ENCODE results near the gene HMGXB4. TPM values are rescaled to one million over a fixed set of nuclear protein-coding genes. Genes with fewer than 3 reads are reported as not detected.

The HMGXB4 gene
- polyA plus RNA-seq, 4 donors, result 7.0 to 17.0 (median 8.9) TPM

GRCh38 chr22:35307892-35308291 lies 50.6 kb downstream of the HMGXB4 start:
- FAIRE-seq (no peak), DNase-seq (no peak)
- Histone ChIP-seq H3K27ac (ENCODE audit: low read depth in 1 of 3, low read length in 2 of 3) (no peak overlapping the region), H3K9me3 (ENCODE audit: control insufficient read depth in 2 of 2, insufficient read depth in 1 of 2, low read depth in 1 of 2, low read length in 1 of 2) (peaks cover 0 to 6% of the 10 kb centered on the region in 2 donors), H3K4me1 (ENCODE audit: control insufficient read depth in 3 of 3, insufficient read depth in 2 of 3, low read depth in 1 of 3, low read length in 2 of 3) (peaks cover 10 to 23% (median 11%) of the 10 kb centered on the region in 3 donors), H3K27me3 (ENCODE audit: control insufficient read depth in 3 of 3, insufficient read depth in 3 of 3, low read length in 3 of 3) (no peaks in the 10 kb centered on the region), H3K36me3 (ENCODE audit: control insufficient read depth in 3 of 3, insufficient read depth in 2 of 3, low read depth in 1 of 3, low read length in 3 of 3) (peaks cover 0 to 43% (median 2%) of the 10 kb centered on the region in 3 donors), H3K4me3 (ENCODE audit: low read depth in 1 of 3, low read length in 3 of 3) (no peak overlapping the region)
- 90 to 93% (median 91%) methylated on average over 7 of the region's 7 CpGs for WGBS, 3 donors

GRCh38 chr22:35308480-35309021 lies 51.3 kb downstream of the HMGXB4 start:
- FAIRE-seq (no peak), DNase-seq (no peak)
- Histone ChIP-seq H3K27me3 (ENCODE audit: control insufficient read depth in 3 of 3, insufficient read depth in 3 of 3, low read length in 3 of 3) (no peaks in the 10 kb centered on the region), H3K36me3 (ENCODE audit: control insufficient read depth in 3 of 3, insufficient read depth in 2 of 3, low read depth in 1 of 3, low read length in 3 of 3) (peaks cover 0 to 45% (median 2%) of the 10 kb centered on the region in 3 donors), H3K9me3 (ENCODE audit: control insufficient read depth in 2 of 2, insufficient read depth in 1 of 2, low read depth in 1 of 2, low read length in 1 of 2) (peaks cover 0 to 6% of the 10 kb centered on the region in 2 donors), H3K4me1 (ENCODE audit: control insufficient read depth in 3 of 3, insufficient read depth in 2 of 3, low read depth in 1 of 3, low read length in 2 of 3) (peaks cover 11 to 29% (median 13%) of the 10 kb centered on the region in 3 donors), H3K4me3 (ENCODE audit: low read depth in 1 of 3, low read length in 3 of 3) (no peak overlapping the region), H3K27ac (ENCODE audit: low read depth in 1 of 3, low read length in 2 of 3) (no peak overlapping the region)
- WGBS, 3 donors, result 64 to 89% (median 74%) methylated on average over 6 of the region's 6 CpGs

GRCh38 chr22:35310556-35311550 lies 53.6 kb downstream of the HMGXB4 start:
- Histone ChIP-seq H3K9me3 (ENCODE audit: control insufficient read depth in 2 of 2, insufficient read depth in 1 of 2, low read depth in 1 of 2, low read length in 1 of 2) (peaks cover 0 to 6% of the 10 kb centered on the region in 2 donors), H3K4me3 (ENCODE audit: low read depth in 1 of 3, low read length in 3 of 3) (peak overlapping the region in 1 of 3 donors; percentile 4), H3K27ac (ENCODE audit: low read depth in 1 of 3, low read length in 2 of 3) (peak overlapping the region; percentile 71 to 89 (median 83)), H3K27me3 (ENCODE audit: control insufficient read depth in 3 of 3, insufficient read depth in 3 of 3, low read length in 3 of 3) (no peaks in the 10 kb centered on the region), H3K36me3 (ENCODE audit: control insufficient read depth in 3 of 3, insufficient read depth in 2 of 3, low read depth in 1 of 3, low read length in 3 of 3) (peaks cover 0 to 49% (median 0%) of the 10 kb centered on the region in 3 donors), H3K4me1 (ENCODE audit: control insufficient read depth in 3 of 3, insufficient read depth in 2 of 3, low read depth in 1 of 3, low read length in 2 of 3) (peaks cover 11 to 41% (median 13%) of the 10 kb centered on the region in 3 donors)
- DNase-seq (peak; percentile 78 to 84), FAIRE-seq (no peak)
- whole genome bisulfite sequencing, 3 donors, result 53 to 68% (median 61%) methylated on average over 18 of the region's 18 CpGs

GRCh38 chr22:35311551-35311999 lies 54.3 kb downstream of the HMGXB4 start:
- Histone ChIP-seq H3K27me3 (ENCODE audit: control insufficient read depth in 3 of 3, insufficient read depth in 3 of 3, low read length in 3 of 3) (no peaks in the 10 kb centered on the region), H3K4me1 (ENCODE audit: control insufficient read depth in 3 of 3, insufficient read depth in 2 of 3, low read depth in 1 of 3, low read length in 2 of 3) (peaks cover 9 to 41% (median 9%) of the 10 kb centered on the region in 3 donors), H3K9me3 (ENCODE audit: control insufficient read depth in 2 of 2, insufficient read depth in 1 of 2, low read depth in 1 of 2, low read length in 1 of 2) (peaks cover 0 to 6% of the 10 kb centered on the region in 2 donors), H3K36me3 (ENCODE audit: control insufficient read depth in 3 of 3, insufficient read depth in 2 of 3, low read depth in 1 of 3, low read length in 3 of 3) (peaks cover 0 to 47% (median 0%) of the 10 kb centered on the region in 3 donors), H3K27ac (ENCODE audit: low read depth in 1 of 3, low read length in 2 of 3) (peak overlapping the region; percentile 71 to 89 (median 83)), H3K4me3 (ENCODE audit: low read depth in 1 of 3, low read length in 3 of 3) (peak overlapping the region in 1 of 3 donors; percentile 4)
- no peak for FAIRE-seq
- no peak for DNase-seq
- 77 to 89% (median 88%) methylated on average over 8 of the region's 8 CpGs for WGBS, 3 donors

- peak; percentile 91 to 99 for DNase-seq
- WGBS, 3 donors, result 37 to 63% (median 51%) methylated on average over 13 of the region's 13 CpGs
- Histone ChIP-seq H3K4me1 (ENCODE audit: control insufficient read depth in 3 of 3, insufficient read depth in 2 of 3, low read depth in 1 of 3, low read length in 2 of 3) (peaks cover 6 to 41% (median 6%) of the 10 kb centered on the region in 3 donors), H3K9me3 (ENCODE audit: control insufficient read depth in 2 of 2, insufficient read depth in 1 of 2, low read depth in 1 of 2, low read length in 1 of 2) (peaks cover 0 to 6% of the 10 kb centered on the region in 2 donors), H3K36me3 (ENCODE audit: control insufficient read depth in 3 of 3, insufficient read depth in 2 of 3, low read depth in 1 of 3, low read length in 3 of 3) (peaks cover 0 to 50% (median 0%) of the 10 kb centered on the region in 3 donors), H3K27me3 (ENCODE audit: control insufficient read depth in 3 of 3, insufficient read depth in 3 of 3, low read length in 3 of 3) (no peaks in the 10 kb centered on the region), H3K4me3 (ENCODE audit: low read depth in 1 of 3, low read length in 3 of 3) (no peak overlapping the region), H3K27ac (ENCODE audit: low read depth in 1 of 3, low read length in 2 of 3) (peak overlapping the region; percentile 46 to 83 (median 67))
- FAIRE-seq, result no peak
Observed at GRCh38 chr22:35312198-35313059, 55.1 kb downstream of the HMGXB4 start.

- Histone ChIP-seq H3K4me1 (ENCODE audit: control insufficient read depth in 3 of 3, insufficient read depth in 2 of 3, low read depth in 1 of 3, low read length in 2 of 3) (peaks cover 6 to 41% (median 6%) of the 10 kb centered on the region in 3 donors), H3K4me3 (ENCODE audit: low read depth in 1 of 3, low read length in 3 of 3) (no peak overlapping the region), H3K36me3 (ENCODE audit: control insufficient read depth in 3 of 3, insufficient read depth in 2 of 3, low read depth in 1 of 3, low read length in 3 of 3) (peaks cover 0 to 57% (median 5%) of the 10 kb centered on the region in 3 donors), H3K27ac (ENCODE audit: low read depth in 1 of 3, low read length in 2 of 3) (peak overlapping the region; percentile 46 to 83 (median 81)), H3K27me3 (ENCODE audit: control insufficient read depth in 3 of 3, insufficient read depth in 3 of 3, low read length in 3 of 3) (no peaks in the 10 kb centered on the region), H3K9me3 (ENCODE audit: control insufficient read depth in 2 of 2, insufficient read depth in 1 of 2, low read depth in 1 of 2, low read length in 1 of 2) (peaks cover 0 to 6% of the 10 kb centered on the region in 2 donors)
- peak; percentile 59 to 66 for DNase-seq
- WGBS, 3 donors, result 26 to 46% (median 39%) methylated on average over 13 to 14 of the region's 14 CpGs
- no peak for FAIRE-seq
Observed at GRCh38 chr22:35313311-35314121, 56.2 kb downstream of the HMGXB4 start.

GRCh38 chr22:35314161-35314942 lies 57.1 kb downstream of the HMGXB4 start:
- Histone ChIP-seq H3K9me3 (ENCODE audit: control insufficient read depth in 2 of 2, insufficient read depth in 1 of 2, low read depth in 1 of 2, low read length in 1 of 2) (peaks cover 0 to 6% of the 10 kb centered on the region in 2 donors), H3K36me3 (ENCODE audit: control insufficient read depth in 3 of 3, insufficient read depth in 2 of 3, low read depth in 1 of 3, low read length in 3 of 3) (peaks cover 0 to 63% (median 5%) of the 10 kb centered on the region in 3 donors), H3K4me1 (ENCODE audit: control insufficient read depth in 3 of 3, insufficient read depth in 2 of 3, low read depth in 1 of 3, low read length in 2 of 3) (peaks cover 6 to 41% (median 6%) of the 10 kb centered on the region in 3 donors), H3K27me3 (ENCODE audit: control insufficient read depth in 3 of 3, insufficient read depth in 3 of 3, low read length in 3 of 3) (no peaks in the 10 kb centered on the region), H3K4me3 (ENCODE audit: low read depth in 1 of 3, low read length in 3 of 3) (no peak overlapping the region), H3K27ac (ENCODE audit: low read depth in 1 of 3, low read length in 2 of 3) (peak overlapping the region in 2 of 3 donors; percentile 81 to 83)
- WGBS, 3 donors, result 32 to 64% (median 52%) methylated on average over 16 of the region's 16 CpGs
- DNase-seq, result peak in 1 of 2 donors; percentile 65
- FAIRE-seq, result no peak

Data from small intestine (tissue), 7 donors.